ENCODE data around the gene CDH4. TPM values are rescaled to one million over a fixed set of nuclear protein-coding genes. Genes with fewer than 3 reads are reported as not detected.

CDH4 gene
- total RNA-seq, 1 donor from 2014 or later: 9.2 TPM

GRCh38 chr20:61856626-61857413 lies 604.8 kb downstream of the CDH4 start:
- DNase-seq (ENCODE audit: extremely low read depth, low read depth, low spot score): no peak

- DNase-seq (ENCODE audit: extremely low read depth, low read depth, low spot score): no peak
Measured at GRCh38 chr20:61857414-61857775, 605.3 kb downstream of the CDH4 start.

GRCh38 chr20:61857884-61858283 lies 605.8 kb downstream of the CDH4 start:
- DNase-seq (ENCODE audit: extremely low read depth, low read depth, low spot score): no peak

- no peak for DNase-seq (ENCODE audit: extremely low read depth, low read depth, low spot score)
Measured at GRCh38 chr20:61859767-61860166, 607.7 kb downstream of the CDH4 start.

- DNase-seq (ENCODE audit: extremely low read depth, low read depth, low spot score): no peak
Measured at GRCh38 chr20:61860260-61860987, 608.4 kb downstream of the CDH4 start.

- no peak for DNase-seq (ENCODE audit: extremely low read depth, low read depth, low spot score)
Measured at GRCh38 chr20:61861054-61861841, 609.2 kb downstream of the CDH4 start.

GRCh38 chr20:61861858-61862257 lies 609.8 kb downstream of the CDH4 start:
- DNase-seq (ENCODE audit: extremely low read depth, low read depth, low spot score): no peak

GRCh38 chr20:61862881-61863280 lies 610.8 kb downstream of the CDH4 start:
- DNase-seq (ENCODE audit: extremely low read depth, low read depth, low spot score): no peak

- DNase-seq (ENCODE audit: extremely low read depth, low read depth, low spot score): no peak
Measured at GRCh38 chr20:61864481-61864880, 612.4 kb downstream of the CDH4 start.

GRCh38 chr20:61865353-61865752 lies 613.3 kb downstream of the CDH4 start:
- DNase-seq (ENCODE audit: extremely low read depth, low read depth, low spot score): no peak

GRCh38 chr20:61866165-61866564 lies 614.1 kb downstream of the CDH4 start:
- DNase-seq (ENCODE audit: extremely low read depth, low read depth, low spot score): no peak

GRCh38 chr20:61868006-61868405 lies 615.9 kb downstream of the CDH4 start:
- DNase-seq (ENCODE audit: extremely low read depth, low read depth, low spot score): no peak

GRCh38 chr20:61868466-61869090 lies 616.5 kb downstream of the CDH4 start:
- no peak for DNase-seq (ENCODE audit: extremely low read depth, low read depth, low spot score)

- no peak for DNase-seq (ENCODE audit: extremely low read depth, low read depth, low spot score)
Measured at GRCh38 chr20:61869750-61870507, 617.9 kb downstream of the CDH4 start.

- no peak for DNase-seq (ENCODE audit: extremely low read depth, low read depth, low spot score)
Measured at GRCh38 chr20:61871160-61871559, 619.1 kb downstream of the CDH4 start.

GRCh38 chr20:61871913-61872312 lies 619.9 kb downstream of the CDH4 start:
- no peak for DNase-seq (ENCODE audit: extremely low read depth, low read depth, low spot score)

GRCh38 chr20:61872371-61872900 lies 620.4 kb downstream of the CDH4 start:
- no peak for DNase-seq (ENCODE audit: extremely low read depth, low read depth, low spot score)

GRCh38 chr20:61873651-61874420 lies 621.8 kb downstream of the CDH4 start:
- DNase-seq (ENCODE audit: extremely low read depth, low read depth, low spot score): no peak

GRCh38 chr20:61874421-61875068 lies 622.5 kb downstream of the CDH4 start:
- no peak for DNase-seq (ENCODE audit: extremely low read depth, low read depth, low spot score)

Data from glomerular endothelial cell (primary cell).